Endodermal cell (in vitro differentiated cells): Measurements from ENCODE around the gene HMGA1. TPM values are rescaled to one million over a fixed set of nuclear protein-coding genes. Genes with fewer than 3 reads are reported as not detected.
A peak's percentile ranks its signal among the peaks of the same experiment; 100 is the strongest.

Source experiments
- DNase-seq: peaks from one replicate; pipeline ENCODE4 v3.0.0-alpha.2; 2017
- H3K27ac ChIP-seq: 2 replicates; pipeline ENCODE4 v1.5.1; 2013; ENCODE audit warnings: mild to moderate bottlenecking, low read depth, low read length, moderate library complexity
- H3K27me3 ChIP-seq: 2 replicates; pipeline ENCODE4 v1.6.1; 2013; ENCODE audit warnings: mild to moderate bottlenecking, low read length, moderate library complexity; ENCODE audit not compliant: insufficient read depth, control insufficient read depth, poor library complexity, severe bottlenecking
- H3K36me3 ChIP-seq: 2 replicates; pipeline ENCODE4 v1.7.0; 2013; ENCODE audit warnings: mild to moderate bottlenecking, low read length, moderate library complexity; ENCODE audit not compliant: control insufficient read depth, insufficient read depth
- H3K4me1 ChIP-seq: one replicate; pipeline ENCODE4 v1.7.0; 2013; ENCODE audit warnings: low read length; ENCODE audit not compliant: control insufficient read depth, insufficient read depth
- H3K4me3 ChIP-seq: 2 replicates; pipeline ENCODE4 v1.5.1; 2013; ENCODE audit warnings: mild to moderate bottlenecking, low read length, moderate library complexity
- H3K9ac ChIP-seq: 2 replicates; pipeline ENCODE4 v1.6.1; 2013; ENCODE audit warnings: mild to moderate bottlenecking, low read length, moderate library complexity; ENCODE audit not compliant: poor library complexity, severe bottlenecking; ENCODE audit errors: extremely low read depth
- H3K9me3 ChIP-seq: 2 replicates; pipeline ENCODE4 v1.6.1; 2013; ENCODE audit warnings: mild to moderate bottlenecking, low read length, moderate library complexity; ENCODE audit not compliant: control insufficient read depth
- H3K27ac Mint-ChIP-seq: 2 replicates; pipeline ENCODE4 v1.8.0; 2020; ENCODE audit warnings: mixed read lengths
- H3K27me3 Mint-ChIP-seq: 2 replicates; pipeline ENCODE4 v1.8.0; 2021; ENCODE audit warnings: mild to moderate bottlenecking, mixed read lengths; ENCODE audit not compliant: insufficient read depth
- H3K36me3 Mint-ChIP-seq: 2 replicates; pipeline ENCODE4 v1.8.0; 2020; ENCODE audit warnings: low read depth, mixed read lengths
- H3K4me1 Mint-ChIP-seq: 2 replicates; pipeline ENCODE4 v1.8.0; 2020; ENCODE audit warnings: mixed read lengths
- H3K4me3 Mint-ChIP-seq: 2 replicates; pipeline ENCODE4 v1.8.0; 2020; ENCODE audit warnings: mild to moderate bottlenecking, moderate library complexity, mixed read lengths
- H3K9me3 Mint-ChIP-seq: 2 replicates; pipeline ENCODE4 v1.8.0; 2020; ENCODE audit warnings: mild to moderate bottlenecking, mixed read lengths
- CTCF ChIP-seq: fragments of 200-600 bp; sonication (generic); conservative IDR thresholded peaks from 2 replicates; pipeline ENCODE4 v1.5.0; 2021; ENCODE audit warnings: antibody characterized with exemption, mild to moderate bottlenecking
- WGBS, 2 experiments: methylation state at CpG; one replicate each; pipeline versions ENCODE4 v1.1.5 to v1.1.7; 2013; ENCODE audit warnings: missing lambda C conversion rate in 2 of 2, mixed read lengths in 1 of 2; ENCODE audit not compliant: insufficient coverage in 1 of 2, insufficient read length in 1 of 2; 5-methylcytosine and 5-hydroxymethylcytosine counted together
- total RNA-seq, 2 donors: library from RNA; stranded (reverse); fragmentation: NEBNext Ultra II Directional in 1 of 2; extraction: Animal tissue kit (Norgen Biotek cat#: 25700) in 1 of 2; gene quantifications; 2 replicates in 1 of 2; 3 replicates in 1 of 2; pipeline ENCODE4 v1.2.1, GENCODE V29; 2021

Gene HMGA1
- total RNA-seq, 2 donors from 2014 or later: 1,306 to 1,595 TPM

- H3K27ac ChIP-seq: peak overlapping the region; percentile 26
- no peak for TF ChIP-seq CTCF
- H3K27me3 ChIP-seq: no peaks in the 10 kb centered on the region
- H3K4me3 ChIP-seq: peak overlapping the region; percentile 69
- H3K4me1 ChIP-seq: peaks cover 12% of the 10 kb centered on the region
- 23 to 24% methylated on average over 8 to 16 of the region's 16 CpGs for WGBS, 2 experiments
- Mint-ChIP-seq H3K4me1 (peaks cover 31% of the 10 kb centered on the region), H3K27me3 (no peaks in the 10 kb centered on the region), H3K4me3 (peak overlapping the region; percentile 47), H3K9me3 (no peaks in the 10 kb centered on the region), H3K36me3 (no peaks in the 10 kb centered on the region), H3K27ac (peak overlapping the region; percentile 89)
- no peak for DNase-seq
- no peak overlapping the region for H3K9ac ChIP-seq
- no peaks in the 10 kb centered on the region for H3K9me3 ChIP-seq
- H3K36me3 ChIP-seq: no peaks in the 10 kb centered on the region
Measured at GRCh38 chr6:34223381-34223955, 13.2 kb upstream of the HMGA1 start.

- no peak for TF ChIP-seq CTCF
- Histone ChIP-seq H3K27me3 (no peaks in the 10 kb centered on the region), H3K4me3 (peak overlapping the region; percentile 77), H3K9me3 (no peaks in the 10 kb centered on the region), H3K9ac (peak overlapping the region; percentile 47), H3K27ac (peak overlapping the region; percentile 61), H3K4me1 (peaks cover 12% of the 10 kb centered on the region), H3K36me3 (no peaks in the 10 kb centered on the region)
- Mint-ChIP-seq H3K27me3 (no peaks in the 10 kb centered on the region), H3K36me3 (no peaks in the 10 kb centered on the region), H3K4me1 (peaks cover 34% of the 10 kb centered on the region), H3K9me3 (no peaks in the 10 kb centered on the region), H3K4me3 (peak overlapping the region; percentile 47), H3K27ac (peak overlapping the region; percentile 89)
- DNase-seq: peak; percentile 96
- WGBS, 2 experiments: 13 to 35% methylated on average over 5 to 55 of the region's 55 CpGs
Measured at GRCh38 chr6:34223956-34224940, 12.4 kb upstream of the HMGA1 start.

GRCh38 chr6:34225551-34225950, 11.1 kb upstream of the HMGA1 start:
- H3K4me3 ChIP-seq: no peak overlapping the region
- H3K9me3 Mint-ChIP-seq: no peaks in the 10 kb centered on the region
- DNase-seq: peak; percentile 49
- peaks cover 12% of the 10 kb centered on the region for H3K4me1 ChIP-seq
- H3K27ac ChIP-seq: no peak overlapping the region
- no peaks in the 10 kb centered on the region for H3K27me3 ChIP-seq
- H3K36me3 Mint-ChIP-seq: no peaks in the 10 kb centered on the region
- peak overlapping the region; percentile 64 for H3K27ac Mint-ChIP-seq
- no peak for TF ChIP-seq CTCF
- H3K36me3 ChIP-seq: no peaks in the 10 kb centered on the region
- no peak overlapping the region for H3K9ac ChIP-seq
- peaks cover 37% of the 10 kb centered on the region for H3K4me1 Mint-ChIP-seq
- WGBS, 2 experiments: 94 to 100% methylated on average over 3 to 5 of the region's 5 CpGs
- H3K27me3 Mint-ChIP-seq: no peaks in the 10 kb centered on the region
- no peaks in the 10 kb centered on the region for H3K9me3 ChIP-seq
- H3K4me3 Mint-ChIP-seq: no peak overlapping the region
